ENCODE results near the gene FBXO15. TPM values are rescaled to one million over a fixed set of nuclear protein-coding genes. Genes with fewer than 3 reads are reported as not detected.

The FBXO15 gene
- total RNA-seq, 2 donors from 2014 or later, result 0.63 to 0.75 TPM

DNA sequence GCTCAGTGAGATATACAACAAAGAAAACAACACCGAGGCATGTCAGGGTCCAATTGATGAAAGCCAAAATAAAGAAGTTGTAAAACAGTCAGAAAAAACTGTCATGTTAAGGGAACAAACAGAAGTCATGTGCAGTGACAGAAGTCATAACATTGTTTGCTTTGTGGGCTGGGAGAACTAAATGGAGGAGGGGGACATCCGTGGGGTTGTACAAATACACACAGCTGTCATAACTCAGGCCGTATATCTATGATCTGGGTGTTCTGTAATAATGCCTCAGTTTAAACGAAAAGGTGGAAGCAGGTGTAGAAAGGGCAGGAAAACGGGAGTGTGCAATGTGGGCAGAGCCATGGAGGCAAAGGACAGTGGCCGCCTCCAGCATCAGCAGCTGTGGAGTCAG lies 28.0 kb upstream of the FBXO15 start:
- no peak overlapping the region for H3K4me3 Mint-ChIP-seq
- H3K9me3 ChIP-seq (ENCODE audit: control insufficient read depth, low read length, poor library complexity, severe bottlenecking), result no peaks in the 10 kb centered on the region
- no peak for DNase-seq
- H3K36me3 Mint-ChIP-seq (ENCODE audit: low read depth), result no peaks in the 10 kb centered on the region
- peaks cover 71% of the 10 kb centered on the region for H3K27me3 Mint-ChIP-seq
- no peak for ATAC-seq
- H3K27ac Mint-ChIP-seq, result no peak overlapping the region
- peaks cover 13% of the 10 kb centered on the region for H3K4me1 Mint-ChIP-seq

DNA sequence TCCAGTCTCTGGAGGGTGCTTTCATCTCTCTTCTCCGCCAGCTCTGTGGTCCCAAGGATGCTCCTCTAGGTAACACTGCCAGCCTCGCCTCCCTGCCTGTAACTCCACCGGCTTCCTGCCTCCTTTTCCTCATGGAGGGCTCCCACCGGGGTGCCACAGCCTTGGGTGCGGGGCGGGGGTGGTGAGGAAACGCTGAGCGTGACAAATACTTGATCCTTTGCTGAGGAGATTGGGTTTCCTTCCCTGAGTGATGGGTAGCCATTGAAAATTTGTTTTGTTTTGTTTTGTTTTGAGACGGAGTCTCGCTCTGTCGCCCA lies 25.8 kb upstream of the FBXO15 start:
- ATAC-seq, result no peak
- H3K9me3 ChIP-seq (ENCODE audit: control insufficient read depth, low read length, poor library complexity, severe bottlenecking), result no peaks in the 10 kb centered on the region
- Mint-ChIP-seq H3K36me3 (ENCODE audit: low read depth) (no peaks in the 10 kb centered on the region), H3K4me3 (peak overlapping the region; percentile 36), H3K27me3 (peaks cover 76% of the 10 kb centered on the region), H3K4me1 (peaks cover 13% of the 10 kb centered on the region), H3K27ac (no peak overlapping the region)
- DNase-seq, result no peak

DNA sequence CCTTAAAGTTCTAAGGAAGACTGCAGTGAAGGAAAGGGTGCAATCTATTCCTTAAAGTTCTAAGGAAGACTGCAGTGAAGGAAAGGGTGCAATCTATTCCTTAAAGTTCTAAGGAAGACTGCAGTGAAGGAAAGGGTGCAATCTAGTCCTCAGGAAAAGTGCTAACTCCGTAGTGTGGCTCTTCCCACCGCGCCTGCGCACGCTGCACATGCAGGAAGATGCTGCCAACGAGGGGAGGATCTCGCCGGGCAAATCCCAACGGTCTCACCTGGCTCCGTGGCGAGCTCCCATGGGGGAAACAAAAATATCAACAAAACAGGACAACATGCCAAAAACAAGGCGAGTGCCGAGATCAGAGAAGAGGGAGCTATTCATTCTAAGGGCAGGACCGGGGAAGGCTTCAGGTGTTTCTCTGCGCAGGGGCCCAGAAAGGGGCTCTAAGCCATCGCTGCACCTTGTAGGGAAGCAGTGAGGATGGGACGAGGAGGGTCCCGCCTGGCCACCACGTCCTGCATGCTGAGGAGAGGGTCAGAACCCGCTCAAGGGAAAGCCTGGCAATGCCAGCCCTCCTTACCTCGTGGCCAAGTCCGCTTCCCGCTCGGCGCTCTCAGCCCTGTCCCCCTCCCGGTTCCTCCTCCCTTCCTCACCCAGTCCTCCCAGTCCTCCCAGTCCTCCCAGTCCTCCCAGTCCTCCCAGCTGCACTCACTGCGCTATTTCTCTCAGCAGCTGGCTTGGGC lies 25.2 kb upstream of the FBXO15 start:
- no peaks in the 10 kb centered on the region for H3K36me3 Mint-ChIP-seq (ENCODE audit: low read depth)
- peak overlapping the region; percentile 61 for H3K27ac Mint-ChIP-seq
- peak overlapping the region; percentile 36 for H3K4me3 Mint-ChIP-seq
- peaks cover 13% of the 10 kb centered on the region for H3K4me1 Mint-ChIP-seq
- ATAC-seq, result no peak
- peaks cover 76% of the 10 kb centered on the region for H3K27me3 Mint-ChIP-seq
- H3K9me3 ChIP-seq (ENCODE audit: control insufficient read depth, low read length, poor library complexity, severe bottlenecking), result no peaks in the 10 kb centered on the region
- no peak for DNase-seq

DNA sequence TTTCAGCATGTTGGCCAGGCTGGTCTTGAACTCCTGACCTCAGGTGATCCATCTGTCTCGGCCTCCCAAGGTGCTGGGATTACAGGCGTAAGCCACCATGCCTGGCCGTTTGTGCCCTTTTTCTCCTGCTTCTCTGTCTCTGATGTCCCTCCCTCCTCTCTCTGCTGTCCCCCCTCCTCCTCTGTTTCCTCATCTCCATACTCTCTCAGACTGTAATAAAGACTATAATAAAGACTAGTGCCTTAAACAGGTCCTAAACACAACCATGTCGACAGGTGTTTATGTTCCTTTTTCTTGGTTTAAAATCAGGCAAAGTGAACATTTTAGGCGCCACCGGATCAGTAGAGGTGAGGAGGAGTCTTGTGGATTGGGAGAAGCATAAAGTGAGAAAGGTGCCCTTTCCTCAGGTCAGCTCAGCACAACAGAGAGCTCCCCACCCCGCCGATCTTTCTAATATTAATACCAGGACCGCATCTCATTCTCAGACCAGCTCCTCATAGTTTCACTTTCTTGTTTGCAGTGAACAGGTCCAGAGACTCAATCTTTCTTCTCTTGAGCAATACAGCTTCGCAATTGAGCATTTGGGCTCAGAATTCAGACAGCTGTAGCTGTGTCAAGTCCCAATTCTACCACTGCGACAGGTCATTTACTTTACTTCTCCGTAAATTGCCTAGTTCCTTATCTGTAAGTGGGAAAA lies 24.4 kb upstream of the FBXO15 start:
- DNase-seq, result no peak
- Mint-ChIP-seq H3K4me1 (peaks cover 13% of the 10 kb centered on the region), H3K36me3 (ENCODE audit: low read depth) (no peaks in the 10 kb centered on the region), H3K27me3 (peaks cover 76% of the 10 kb centered on the region), H3K4me3 (peak overlapping the region; percentile 49), H3K27ac (peak overlapping the region; percentile 61)
- no peaks in the 10 kb centered on the region for H3K9me3 ChIP-seq (ENCODE audit: control insufficient read depth, low read length, poor library complexity, severe bottlenecking)
- ATAC-seq, result no peak

DNA sequence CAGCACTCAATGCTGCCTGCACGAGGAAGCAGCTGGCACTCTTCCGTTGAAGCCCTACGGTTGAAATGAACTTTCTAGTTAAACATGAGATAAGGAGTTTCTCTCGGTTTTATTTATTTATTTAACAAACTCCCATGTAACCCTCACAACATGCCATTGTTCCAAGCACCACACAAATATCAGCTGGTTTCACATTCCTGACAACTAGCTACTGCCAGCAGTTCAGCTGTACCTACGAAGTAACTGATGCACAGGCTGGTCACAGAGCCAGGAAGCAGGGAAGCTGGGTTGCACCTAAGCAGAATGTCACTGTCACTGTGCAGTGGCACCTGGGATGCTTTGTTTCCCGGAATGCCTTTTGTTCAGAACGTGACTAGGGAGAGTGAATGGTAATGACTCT lies 18.8 kb upstream of the FBXO15 start:
- Mint-ChIP-seq H3K27me3 (peaks cover 42% of the 10 kb centered on the region), H3K36me3 (ENCODE audit: low read depth) (peaks cover 9% of the 10 kb centered on the region), H3K4me1 (peaks cover 2% of the 10 kb centered on the region), H3K27ac (no peak overlapping the region), H3K4me3 (no peak overlapping the region)
- no peak for DNase-seq
- no peak for ATAC-seq
- no peaks in the 10 kb centered on the region for H3K9me3 ChIP-seq (ENCODE audit: control insufficient read depth, low read length, poor library complexity, severe bottlenecking)

DNA sequence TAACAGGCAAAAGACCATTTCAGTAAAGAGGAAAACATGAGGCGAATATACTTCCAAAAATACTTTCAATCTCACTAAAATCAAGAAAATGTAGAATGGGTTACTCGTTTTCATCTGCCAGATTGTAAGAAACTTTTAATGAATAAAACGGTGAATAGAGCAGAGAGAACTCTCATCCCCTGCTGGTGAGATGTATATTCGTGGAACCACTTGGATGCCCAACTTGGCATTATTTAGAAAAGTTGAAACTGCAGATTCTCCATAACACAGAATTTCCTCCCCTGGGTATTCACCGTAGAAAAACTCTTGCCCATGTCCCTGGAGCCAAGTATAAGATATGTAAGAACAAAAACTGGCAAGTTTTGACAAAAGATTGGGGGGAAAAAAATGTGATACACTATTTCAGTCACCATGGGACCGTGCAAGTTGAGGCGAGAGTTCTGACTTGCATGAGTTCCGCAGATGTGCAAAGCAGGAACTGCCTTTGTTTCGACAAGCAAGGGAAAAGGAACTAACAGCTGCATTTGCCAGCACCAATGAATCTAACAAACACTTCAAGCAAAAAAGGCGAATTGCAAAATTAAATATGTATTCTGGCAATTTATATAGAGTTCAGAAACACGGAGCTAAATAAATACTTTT lies 15.5 kb upstream of the FBXO15 start:
- H3K9me3 ChIP-seq (ENCODE audit: control insufficient read depth, low read length, poor library complexity, severe bottlenecking), result no peaks in the 10 kb centered on the region
- peaks cover 2% of the 10 kb centered on the region for H3K4me1 Mint-ChIP-seq
- peaks cover 18% of the 10 kb centered on the region for H3K36me3 Mint-ChIP-seq (ENCODE audit: low read depth)
- peaks cover 21% of the 10 kb centered on the region for H3K27me3 Mint-ChIP-seq
- ATAC-seq (no peak), DNase-seq (no peak)
- H3K4me3 Mint-ChIP-seq, result no peak overlapping the region
- peak overlapping the region; percentile 71 for H3K27ac Mint-ChIP-seq

DNA sequence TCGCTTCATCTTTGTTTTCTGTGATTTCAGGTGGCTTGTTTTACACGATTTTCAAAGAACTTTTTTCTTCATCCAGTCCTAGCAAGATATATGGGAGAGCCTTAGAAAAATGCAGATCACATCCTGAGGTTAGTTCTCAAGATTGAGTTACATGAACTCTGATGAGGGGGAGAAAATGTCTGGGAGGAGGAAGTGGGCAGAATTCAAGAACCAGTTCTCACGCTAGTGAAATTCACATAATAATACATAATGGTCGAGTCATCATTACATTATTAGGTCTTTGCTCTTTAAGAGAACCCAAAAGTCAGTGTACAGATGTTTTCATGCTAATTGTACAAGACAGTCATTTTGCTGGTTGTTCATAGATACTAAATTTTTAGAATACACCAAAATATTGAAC lies 7.6 kb upstream of the FBXO15 start:
- DNase-seq, result no peak
- H3K27ac Mint-ChIP-seq, result no peak overlapping the region

DNA sequence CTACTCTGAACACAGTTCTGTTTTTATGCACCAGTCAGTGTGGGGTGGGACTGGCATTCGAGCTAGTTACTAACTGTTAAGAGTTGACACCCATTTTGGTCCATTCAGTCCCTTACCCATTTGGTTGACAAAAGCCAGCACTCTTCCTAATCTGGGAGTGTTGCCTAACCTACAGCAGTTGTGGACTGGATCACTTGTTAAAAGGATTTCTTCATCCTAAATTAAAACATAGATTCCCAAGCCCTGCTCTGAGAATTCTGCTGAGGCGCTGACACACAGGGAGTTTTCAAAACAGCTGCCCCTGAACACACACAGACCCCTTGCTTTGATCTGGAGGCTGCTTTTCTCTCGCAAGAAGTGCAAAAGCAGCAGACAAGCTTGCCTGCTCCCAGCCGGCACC lies 7.1 kb upstream of the FBXO15 start:
- peaks cover 21% of the 10 kb centered on the region for H3K4me1 Mint-ChIP-seq
- H3K36me3 Mint-ChIP-seq (ENCODE audit: low read depth), result peaks cover 12% of the 10 kb centered on the region
- no peaks in the 10 kb centered on the region for H3K27me3 Mint-ChIP-seq

More for the DNA sequence above, 7.6 kb upstream of the FBXO15 start:
- H3K9me3 ChIP-seq (ENCODE audit: control insufficient read depth, low read length, poor library complexity, severe bottlenecking), result no peaks in the 10 kb centered on the region
- Mint-ChIP-seq H3K4me3 (no peak overlapping the region), H3K36me3 (ENCODE audit: low read depth) (peaks cover 12% of the 10 kb centered on the region), H3K27me3 (no peaks in the 10 kb centered on the region), H3K4me1 (peaks cover 17% of the 10 kb centered on the region)
- ATAC-seq, result no peak

DNA sequence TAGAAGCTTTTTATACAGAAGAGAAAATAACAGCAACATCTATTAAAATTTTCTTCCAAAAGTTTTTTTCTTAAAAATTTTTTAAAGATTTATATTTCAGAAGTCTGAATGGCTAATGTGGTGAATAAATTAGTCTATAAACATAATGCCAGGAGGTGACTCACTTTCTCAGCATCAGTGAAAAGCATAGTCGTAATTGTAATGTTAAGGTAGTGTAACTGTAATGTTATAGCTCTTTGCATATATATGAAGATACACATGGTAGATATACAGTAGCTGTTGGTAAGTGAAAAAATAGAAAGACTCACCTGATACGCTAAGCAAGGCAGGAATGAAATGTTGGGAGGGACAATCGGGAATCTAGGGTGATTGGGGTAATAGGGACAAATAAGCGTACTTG lies 6.2 kb upstream of the FBXO15 start:
- H3K9me3 ChIP-seq (ENCODE audit: control insufficient read depth, low read length, poor library complexity, severe bottlenecking), result no peaks in the 10 kb centered on the region
- ATAC-seq (no peak), DNase-seq (no peak)
- H3K36me3 Mint-ChIP-seq (ENCODE audit: low read depth), result peaks cover 12% of the 10 kb centered on the region
- no peak overlapping the region for H3K27ac Mint-ChIP-seq
- H3K4me3 Mint-ChIP-seq, result peak overlapping the region; percentile 41
- peaks cover 27% of the 10 kb centered on the region for H3K4me1 Mint-ChIP-seq
- no peaks in the 10 kb centered on the region for H3K27me3 Mint-ChIP-seq

More for the DNA sequence above, 7.1 kb upstream of the FBXO15 start:
- no peak for ATAC-seq
- H3K9me3 ChIP-seq (ENCODE audit: control insufficient read depth, low read length, poor library complexity, severe bottlenecking), result no peaks in the 10 kb centered on the region
- Mint-ChIP-seq H3K4me3 (no peak overlapping the region), H3K27ac (no peak overlapping the region)
- DNase-seq, result no peak

DNA sequence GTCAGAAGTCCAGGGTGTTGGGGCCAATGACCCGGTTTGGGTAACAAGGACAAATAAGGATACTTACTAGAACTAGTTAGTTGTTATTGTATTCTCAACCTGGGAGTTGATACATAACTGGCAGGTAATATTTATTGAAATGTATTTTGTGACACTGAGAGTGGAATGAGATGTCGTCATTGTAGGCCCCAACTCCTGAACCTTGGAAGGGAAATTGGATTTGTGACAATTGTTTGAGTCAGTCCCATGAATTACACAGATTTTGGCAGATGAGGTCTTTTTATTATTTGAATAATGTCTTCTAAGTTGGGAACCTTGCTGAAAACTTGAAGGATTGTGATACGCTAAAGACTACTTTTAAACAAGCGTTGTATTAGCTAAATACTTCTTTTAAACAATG lies 5.7 kb upstream of the FBXO15 start:
- Mint-ChIP-seq H3K4me3 (no peak overlapping the region), H3K4me1 (peaks cover 30% of the 10 kb centered on the region), H3K36me3 (ENCODE audit: low read depth) (peaks cover 12% of the 10 kb centered on the region), H3K27ac (peak overlapping the region; percentile 72), H3K27me3 (no peaks in the 10 kb centered on the region)
- ATAC-seq (no peak), DNase-seq (no peak)
- H3K9me3 ChIP-seq (ENCODE audit: control insufficient read depth, low read length, poor library complexity, severe bottlenecking), result no peaks in the 10 kb centered on the region

DNA sequence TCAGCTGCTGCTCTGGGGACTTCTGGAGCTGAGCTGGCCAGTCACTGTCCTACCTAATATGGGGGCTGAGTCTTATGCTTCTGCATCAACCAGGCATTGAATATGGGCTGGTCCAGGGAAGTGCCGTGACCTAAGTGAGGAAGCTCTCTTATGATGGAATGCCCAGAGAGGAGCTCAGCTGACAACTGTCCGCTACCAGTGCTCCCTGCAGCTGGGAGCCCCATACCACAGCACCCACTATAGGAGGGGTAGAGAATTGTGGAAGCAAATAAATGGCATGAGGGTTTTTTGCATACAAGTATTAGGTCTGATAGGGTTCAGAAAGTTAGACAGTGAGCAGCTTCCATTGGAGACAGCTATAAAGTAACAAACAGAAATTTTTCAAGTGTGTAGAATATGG lies 5.2 kb upstream of the FBXO15 start:
- Mint-ChIP-seq H3K27ac (peak overlapping the region; percentile 72), H3K4me3 (no peak overlapping the region), H3K4me1 (peaks cover 34% of the 10 kb centered on the region), H3K27me3 (no peaks in the 10 kb centered on the region), H3K36me3 (ENCODE audit: low read depth) (peaks cover 8% of the 10 kb centered on the region)
- DNase-seq (no peak), ATAC-seq (no peak)
- no peaks in the 10 kb centered on the region for H3K9me3 ChIP-seq (ENCODE audit: control insufficient read depth, low read length, poor library complexity, severe bottlenecking)

DNA sequence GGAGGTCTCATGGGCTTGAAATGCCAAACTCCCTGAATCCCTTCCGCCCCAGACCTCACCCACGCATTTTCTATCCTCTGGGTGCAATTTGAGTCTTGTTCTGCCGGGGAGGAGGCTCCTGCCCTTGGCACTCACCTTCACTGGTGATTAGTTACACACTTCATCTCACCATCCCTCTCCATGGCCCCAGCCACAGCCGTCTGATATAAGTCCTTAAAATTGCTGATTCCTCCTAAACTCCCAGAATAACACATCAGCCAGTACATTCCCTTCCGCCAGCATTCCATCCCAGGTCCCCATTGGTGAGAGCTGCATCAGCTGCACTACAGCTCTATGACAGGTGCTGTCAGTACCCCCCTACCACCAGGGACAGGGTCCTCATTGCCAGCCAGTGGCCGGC lies 4.6 kb upstream of the FBXO15 start:
- DNase-seq (no peak), ATAC-seq (no peak)
- H3K27me3 Mint-ChIP-seq, result no peaks in the 10 kb centered on the region
- peaks cover 37% of the 10 kb centered on the region for H3K4me1 Mint-ChIP-seq
- no peak overlapping the region for H3K4me3 Mint-ChIP-seq
- H3K9me3 ChIP-seq (ENCODE audit: control insufficient read depth, low read length, poor library complexity, severe bottlenecking), result no peaks in the 10 kb centered on the region
- peaks cover 7% of the 10 kb centered on the region for H3K36me3 Mint-ChIP-seq (ENCODE audit: low read depth)
- peak overlapping the region; percentile 72 for H3K27ac Mint-ChIP-seq

DNA sequence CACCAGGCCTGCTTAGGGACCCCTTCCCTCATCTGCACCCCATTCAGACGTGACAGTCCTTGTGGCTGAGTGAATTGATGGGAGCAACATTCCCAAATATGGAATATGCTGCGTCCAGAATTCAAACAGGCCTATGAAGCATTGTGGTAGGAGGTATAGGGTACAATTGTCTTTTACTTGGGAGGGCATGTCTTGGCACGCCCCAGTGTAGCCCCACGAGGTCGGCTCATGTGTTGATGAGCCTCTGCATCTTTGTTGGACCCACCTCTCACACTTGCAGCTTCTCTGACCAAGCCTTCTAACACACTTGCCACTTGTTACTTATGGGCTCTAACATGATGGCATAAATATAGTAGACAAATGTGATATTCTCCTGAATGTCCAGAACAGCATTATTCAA lies 2.2 kb upstream of the FBXO15 start:
- peak overlapping the region; percentile 21 for H3K4me3 Mint-ChIP-seq
- no peaks in the 10 kb centered on the region for H3K27me3 Mint-ChIP-seq
- peaks cover 7% of the 10 kb centered on the region for H3K36me3 Mint-ChIP-seq (ENCODE audit: low read depth)
- H3K4me1 Mint-ChIP-seq, result peaks cover 40% of the 10 kb centered on the region
- no peaks in the 10 kb centered on the region for H3K9me3 ChIP-seq (ENCODE audit: control insufficient read depth, low read length, poor library complexity, severe bottlenecking)
- ATAC-seq, result no peak
- DNase-seq, result no peak
- peak overlapping the region; percentile 99 for H3K27ac Mint-ChIP-seq
